Liver (tissue), 3 donors: Measurements from ENCODE around the gene LIM2.

Experiments
- CTCF ChIP-seq: fragments of 150-350 bp; IDR thresholded peaks from 2 replicates; pipeline ENCODE4 v1.5.1; 2017; ENCODE audit warnings: improper control_type of control experiment, low read depth, low read length; ENCODE audit not compliant: missing input control
- JUND ChIP-seq, 2 donors: IDR thresholded peaks; 2 replicates each; pipeline ENCODE4 v1.6.1; 2016; ENCODE audit warnings: antibody characterized with exemption in 2 of 2
- MAX ChIP-seq: IDR thresholded peaks from 2 replicates; pipeline ENCODE4 v1.6.1; 2016; ENCODE audit warnings: antibody characterized with exemption
- RAD21 ChIP-seq, 2 donors: IDR thresholded peaks; 2 replicates each; pipeline ENCODE4 v1.6.1; 2016; ENCODE audit warnings: antibody characterized with exemption in 2 of 2, mild to moderate bottlenecking in 2 of 2
- REST ChIP-seq: IDR thresholded peaks from 2 replicates; pipeline ENCODE4 v1.6.1; 2016; ENCODE audit warnings: antibody characterized with exemption, mild to moderate bottlenecking
- SP1 ChIP-seq: IDR thresholded peaks from 2 replicates; pipeline ENCODE4 v1.6.1; 2018; ENCODE audit warnings: antibody characterized with exemption, mild to moderate bottlenecking
- TAF1 ChIP-seq: conservative IDR thresholded peaks from 2 replicates; pipeline ENCODE4 v1.6.1; 2016; ENCODE audit warnings: antibody characterized with exemption, mild to moderate bottlenecking
- YY1 ChIP-seq: IDR thresholded peaks from 2 replicates; pipeline ENCODE4 v1.6.1; 2016; ENCODE audit warnings: antibody characterized with exemption, mild to moderate bottlenecking
- ZBTB33 ChIP-seq: IDR thresholded peaks from 2 replicates; pipeline ENCODE4 v1.6.1; 2016; ENCODE audit warnings: antibody characterized with exemption
- donor health status: healthy.
- donor health status: healthy.

- TF ChIP-seq SP1 (no peak), CTCF (no peak), YY1 (no peak), JUND (IDR thresholded peaks at IDR 0.05) (no peak), RAD21 (IDR thresholded peaks at IDR 0.05) (no peak), MAX (no peak), TAF1 (no peak), ZBTB33 (no peak), REST (no peak)
Observed at GRCh38 chr19:51418707-51419106, 30.9 kb upstream of the LIM2 start.
